ENCODE measurements around the gene TRMT1.

DNA sequence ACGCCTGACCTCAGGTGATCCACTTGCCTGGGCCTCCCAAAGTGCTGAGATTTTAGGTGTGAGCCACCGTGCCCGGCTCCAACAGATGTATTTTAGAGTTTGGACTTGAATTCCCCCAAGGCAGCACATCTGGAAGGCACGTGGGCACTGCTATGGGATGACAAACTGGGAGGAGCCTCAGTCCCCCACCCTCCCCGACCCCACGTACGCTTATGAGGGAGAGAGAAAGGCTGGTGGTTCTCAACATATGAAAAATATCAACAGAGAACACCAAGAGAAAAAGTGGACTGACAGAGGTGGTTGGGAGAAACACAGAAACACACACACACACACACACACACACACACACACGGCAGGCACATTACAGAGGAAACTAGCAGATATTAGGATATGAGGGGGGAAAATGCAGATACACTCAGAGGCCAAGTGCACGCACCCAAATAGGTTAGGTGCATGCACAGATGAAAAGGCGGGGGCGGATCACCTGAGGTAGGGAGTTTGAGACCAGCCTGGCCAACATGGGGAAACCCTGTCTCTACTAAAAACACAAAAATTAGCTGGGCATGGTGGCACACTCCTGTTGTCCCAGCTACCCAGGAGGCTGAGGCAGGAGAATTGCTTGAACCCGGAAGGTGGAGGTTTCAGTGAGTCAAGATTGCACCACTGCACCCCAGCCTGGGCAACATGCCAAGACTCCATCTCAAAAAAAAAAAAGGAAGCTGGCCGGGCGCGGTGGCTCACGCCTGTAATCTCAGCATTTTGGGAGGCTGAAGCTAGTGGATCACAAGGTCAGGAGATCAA is 30.4 kb upstream of the TRMT1 start:
- no peak for TF ChIP-seq EZH2 (IDR thresholded peaks at IDR 0.05; ENCODE audit: low read length, missing control alignments)
- TF ChIP-seq, protein P1, sequence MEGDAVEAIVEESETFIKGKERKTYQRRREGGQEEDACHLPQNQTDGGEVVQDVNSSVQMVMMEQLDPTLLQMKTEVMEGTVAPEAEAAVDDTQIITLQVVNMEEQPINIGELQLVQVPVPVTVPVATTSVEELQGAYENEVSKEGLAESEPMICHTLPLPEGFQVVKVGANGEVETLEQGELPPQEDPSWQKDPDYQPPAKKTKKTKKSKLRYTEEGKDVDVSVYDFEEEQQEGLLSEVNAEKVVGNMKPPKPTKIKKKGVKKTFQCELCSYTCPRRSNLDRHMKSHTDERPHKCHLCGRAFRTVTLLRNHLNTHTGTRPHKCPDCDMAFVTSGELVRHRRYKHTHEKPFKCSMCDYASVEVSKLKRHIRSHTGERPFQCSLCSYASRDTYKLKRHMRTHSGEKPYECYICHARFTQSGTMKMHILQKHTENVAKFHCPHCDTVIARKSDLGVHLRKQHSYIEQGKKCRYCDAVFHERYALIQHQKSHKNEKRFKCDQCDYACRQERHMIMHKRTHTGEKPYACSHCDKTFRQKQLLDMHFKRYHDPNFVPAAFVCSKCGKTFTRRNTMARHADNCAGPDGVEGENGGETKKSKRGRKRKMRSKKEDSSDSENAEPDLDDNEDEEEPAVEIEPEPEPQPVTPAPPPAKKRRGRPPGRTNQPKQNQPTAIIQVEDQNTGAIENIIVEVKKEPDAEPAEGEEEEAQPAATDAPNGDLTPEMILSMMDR (conservative IDR thresholded peaks at IDR 0.05 in 1 of 2, IDR thresholded peaks at IDR 0.05 in 1 of 2; ENCODE audit: low read depth in 1 of 2, low read length in 2 of 2) = no peak

Measured in fibroblast of lung (primary cell).